Testis (tissue), 3 donors: Measurements from ENCODE around the gene BAHCC1. TPM values are rescaled to one million over a fixed set of nuclear protein-coding genes. Genes with fewer than 3 reads are reported as not detected.

Experiments
- DNase-seq: peaks from one replicate; pipeline ENCODE4 v3.0.0-alpha.2; 2019
- H3K27ac ChIP-seq, 2 donors: fragments of 200-600 bp; sonication (generic); one replicate each; pipeline ENCODE4 v1.5.1; 2019
- H3K27me3 ChIP-seq: fragments of 200-600 bp; sonication (generic); one replicate; pipeline ENCODE4 v1.5.1; 2019
- H3K36me3 ChIP-seq: fragments of 200-600 bp; sonication (generic); one replicate; pipeline ENCODE4 v1.5.1; 2017; ENCODE audit warnings: low read depth; ENCODE audit errors: missing control alignments
- H3K4me1 ChIP-seq: fragments of 200-600 bp; sonication (generic); one replicate; pipeline ENCODE4 v1.5.1; 2019
- H3K4me3 ChIP-seq, 2 donors: fragments of 200-600 bp; sonication (generic); one replicate each; pipeline ENCODE4 v1.5.1; 2017 to 2019
- H3K9me3 ChIP-seq: fragments of 200-600 bp; sonication (generic); one replicate; pipeline ENCODE4 v1.5.1; 2017
- CTCF ChIP-seq, 3 experiments: fragments of 450-650 bp in 2 of 3; fragments of 200-600 bp in 1 of 3; sonication (generic) in 1 of 3; IDR thresholded peaks; one replicate each; pipeline ENCODE4 v1.5.1; 2016 to 2019; ENCODE audit warnings: antibody characterized with exemption in 3 of 3, mild to moderate bottlenecking in 2 of 3, moderate library complexity in 1 of 3
- POLR2A ChIP-seq: fragments of 450-650 bp; IDR thresholded peaks from one replicate; pipeline ENCODE4 v1.6.1; 2017; ENCODE audit warnings: antibody characterized with exemption, mild to moderate bottlenecking, moderate library complexity
- WGBS, 2 donors: methylation state at CpG; one replicate each; pipeline ENCODE4 v1.1.5; 2018; 5-methylcytosine and 5-hydroxymethylcytosine counted together
- intact Hi-C: fragments of 100-400 bp; cut with DNase I; formaldehyde crosslinking; loops from one replicate; pipeline ENCODE4 v1.15.1; 2023; ENCODE audit warnings: low total_unique reads
- polyA plus RNA-seq: library from polyadenylated mRNA; stranded (reverse); fragments of 350-450 nt; fragmentation: Illumina TruSeq; extraction: RNeasy Lipid Tissue Mini Kit (QIAGEN cat#74804); gene quantifications from one replicate; pipeline ENCODE4 v1.2.3, GENCODE V29; 2014; ENCODE audit warnings: low read depth, low replicate concordance; ENCODE audit not compliant: insufficient read depth
- total RNA-seq, 2 donors: library from RNA; depleted of rRNA; stranded (reverse); fragments of >200 nt; gene quantifications; one replicate each; pipeline ENCODE4 v1.2.3, GENCODE V29; 2016

The BAHCC1 gene
- total and polyA plus RNA-seq, 3 donors from 2014 or later = 11.3 to 30.2 (median 29.2) TPM

GRCh38 chr17:81502471-81503017, 107.3 kb downstream of the BAHCC1 start:
- no peak for DNase-seq
- H3K27ac ChIP-seq = no peak overlapping the region
- no peaks in the 10 kb centered on the region for H3K4me1 ChIP-seq
- H3K36me3 ChIP-seq = no peaks in the 10 kb centered on the region
- H3K4me3 ChIP-seq = no peak overlapping the region
- no peaks in the 10 kb centered on the region for H3K27me3 ChIP-seq
- TF ChIP-seq POLR2A (no peak), CTCF (IDR thresholded peaks at IDR 0.05) (no peak)
- intact Hi-C loops = no loop called here
- 63 to 78% methylated on average over 11 to 12 of the region's 12 CpGs for WGBS, 2 donors
- H3K9me3 ChIP-seq = no peaks in the 10 kb centered on the region

GRCh38 chr17:81503619-81504018, 108.4 kb downstream of the BAHCC1 start:
- intact Hi-C loops = no loop called here
- no peak for TF ChIP-seq POLR2A
- no peak for TF ChIP-seq CTCF (IDR thresholded peaks at IDR 0.05)
- DNase-seq = no peak
- Histone ChIP-seq H3K9me3 (no peaks in the 10 kb centered on the region), H3K27ac (no peak overlapping the region), H3K4me3 (no peak overlapping the region), H3K27me3 (no peaks in the 10 kb centered on the region), H3K36me3 (no peaks in the 10 kb centered on the region), H3K4me1 (peaks cover under 1% of the 10 kb centered on the region)

GRCh38 chr17:81508639-81509206, 113.5 kb downstream of the BAHCC1 start:
- Histone ChIP-seq H3K4me1 (peaks cover 13% of the 10 kb centered on the region), H3K27ac (no peak overlapping the region), H3K4me3 (peak overlapping the region in 1 of 2 donors; percentile 96), H3K9me3 (no peaks in the 10 kb centered on the region), H3K27me3 (no peaks in the 10 kb centered on the region), H3K36me3 (no peaks in the 10 kb centered on the region)
- WGBS, 2 donors = 55 to 70% methylated on average over 9 to 10 of the region's 10 CpGs
- intact Hi-C loops = no loop called here
- TF ChIP-seq POLR2A (no peak), CTCF (IDR thresholded peaks at IDR 0.05) (no peak)
- no peak for DNase-seq

- no peaks in the 10 kb centered on the region for H3K36me3 ChIP-seq
- H3K27ac ChIP-seq = peak overlapping the region; percentile 21 to 100
- H3K4me3 ChIP-seq = peak overlapping the region; percentile 74 to 96
- H3K27me3 ChIP-seq = no peaks in the 10 kb centered on the region
- intact Hi-C loops = no loop called here
- H3K4me1 ChIP-seq = peaks cover 19% of the 10 kb centered on the region
- no peak for DNase-seq
- TF ChIP-seq POLR2A = no peak
- TF ChIP-seq CTCF (IDR thresholded peaks at IDR 0.05) = no peak
- 42 to 51% methylated on average over 12 of the region's 12 CpGs for WGBS, 2 donors
- no peaks in the 10 kb centered on the region for H3K9me3 ChIP-seq
Observed at GRCh38 chr17:81509207-81509971, 114.1 kb downstream of the BAHCC1 start.
